Stimulated activated CD4-positive, alpha-beta T cell treated with anti-CD3 and anti-CD28 coated beads, Interleukin-15, amount 100 ng/mL, for 48 hours (primary cell): Measurements from ENCODE around the gene BCL11B.
A peak's percentile ranks its signal among the peaks of the same experiment; 100 is the strongest.
"Not testable (repeated sequence)": the region's sequence is repeated elsewhere in the genome, so short reads cannot be mapped to it uniquely, and the experiment has no call there.

Source experiments
- DNase-seq, 2 donors: peaks; one replicate each; pipeline ENCODE4 v3.0.0-alpha.2; 2020; ENCODE audit warnings: low read depth in 2 of 2

Gene BCL11B

DNA sequence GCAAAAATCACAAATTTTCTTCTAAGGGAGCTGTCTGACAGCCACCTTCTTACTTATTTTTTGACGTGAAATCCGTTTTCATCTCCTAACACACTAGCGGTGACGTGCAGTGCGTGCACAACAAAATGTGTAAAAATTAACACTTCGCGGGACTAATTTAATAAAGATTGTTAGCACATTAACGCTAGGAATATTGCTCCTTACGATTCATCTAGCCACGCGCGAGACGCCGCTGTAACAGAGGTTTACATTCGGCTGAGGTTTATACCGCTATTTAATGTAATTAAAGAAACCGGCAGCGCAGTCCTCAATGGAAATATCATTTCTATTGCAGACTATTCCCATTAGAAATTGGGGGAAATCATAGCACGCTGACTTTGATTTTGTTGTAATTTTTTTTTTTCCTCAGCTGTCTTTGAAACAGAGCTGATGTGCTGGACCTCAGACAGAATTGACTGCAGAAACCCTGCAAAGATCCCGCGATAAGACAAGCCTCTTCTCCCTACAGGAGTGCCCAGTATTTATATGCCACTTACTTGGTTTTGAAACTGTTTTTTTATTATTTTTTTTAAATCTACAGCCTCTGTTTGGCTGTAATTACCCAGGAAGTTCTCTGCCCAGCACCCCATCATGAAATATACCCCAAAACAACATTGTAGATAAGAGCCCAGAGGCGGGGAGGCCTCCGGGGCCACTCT is 31.2 kb downstream of the BCL11B start:
- DNase-seq = no peak

DNA sequence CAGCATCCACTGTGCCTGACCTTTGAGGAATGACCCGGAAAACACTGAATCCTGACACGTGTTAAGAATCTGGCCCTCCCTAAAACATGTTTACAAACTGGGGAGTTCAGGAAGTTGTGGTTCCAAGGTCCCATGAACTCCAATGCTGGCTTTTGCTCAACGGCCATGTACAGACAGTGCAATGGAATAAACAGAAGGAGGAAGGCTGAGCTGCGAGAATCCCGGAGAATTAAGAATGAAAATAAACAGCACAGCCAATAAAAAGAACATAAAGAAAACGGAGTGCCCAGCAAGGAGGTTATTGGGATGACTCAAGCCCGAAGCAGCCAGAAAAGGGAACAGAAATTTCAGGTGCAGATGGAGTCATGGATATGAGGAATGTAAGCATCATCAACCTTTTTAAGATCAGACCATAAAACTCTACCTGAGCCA is 32.3 kb downstream of the BCL11B start:
- no peak for DNase-seq

DNA sequence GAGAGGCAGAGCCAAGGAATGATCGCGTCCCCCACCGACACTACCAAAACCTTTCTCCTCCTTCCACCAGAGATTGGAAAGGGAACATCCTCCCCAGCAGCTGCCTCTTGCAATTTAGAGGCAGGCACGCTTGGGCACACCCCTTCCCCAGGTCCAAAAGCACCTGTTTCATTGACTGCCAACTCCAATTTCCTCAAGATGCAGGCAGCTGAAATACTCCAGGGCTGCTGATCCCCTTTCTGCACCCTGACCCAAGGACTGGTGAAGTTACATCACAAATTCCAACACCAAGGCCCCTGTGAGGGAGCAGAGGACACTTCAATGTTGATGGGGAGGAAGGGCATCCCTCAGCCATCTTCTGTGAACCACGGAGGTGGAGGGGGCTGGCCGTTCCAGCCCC is 33.8 kb downstream of the BCL11B start:
- no peak for DNase-seq

DNA sequence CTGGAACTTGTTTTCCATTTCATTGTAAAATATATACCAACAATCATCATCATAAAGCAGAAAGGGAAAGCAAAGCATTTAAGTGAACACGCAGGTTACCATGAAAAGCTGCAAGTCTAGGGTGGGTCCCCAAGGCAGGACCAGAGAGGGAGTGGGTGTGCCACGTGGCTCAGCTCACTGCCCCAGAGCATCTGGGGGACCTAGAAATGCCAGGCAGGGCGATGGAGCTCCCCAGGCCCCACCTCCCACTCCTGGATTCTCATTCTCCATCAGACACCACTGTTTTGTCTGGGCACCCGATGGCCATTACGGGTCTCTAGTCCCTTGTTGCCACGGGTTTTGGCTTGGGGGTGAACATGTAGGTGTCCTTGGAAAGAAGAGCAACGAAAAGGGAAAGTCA is 34.7 kb downstream of the BCL11B start:
- DNase-seq = no peak

DNA sequence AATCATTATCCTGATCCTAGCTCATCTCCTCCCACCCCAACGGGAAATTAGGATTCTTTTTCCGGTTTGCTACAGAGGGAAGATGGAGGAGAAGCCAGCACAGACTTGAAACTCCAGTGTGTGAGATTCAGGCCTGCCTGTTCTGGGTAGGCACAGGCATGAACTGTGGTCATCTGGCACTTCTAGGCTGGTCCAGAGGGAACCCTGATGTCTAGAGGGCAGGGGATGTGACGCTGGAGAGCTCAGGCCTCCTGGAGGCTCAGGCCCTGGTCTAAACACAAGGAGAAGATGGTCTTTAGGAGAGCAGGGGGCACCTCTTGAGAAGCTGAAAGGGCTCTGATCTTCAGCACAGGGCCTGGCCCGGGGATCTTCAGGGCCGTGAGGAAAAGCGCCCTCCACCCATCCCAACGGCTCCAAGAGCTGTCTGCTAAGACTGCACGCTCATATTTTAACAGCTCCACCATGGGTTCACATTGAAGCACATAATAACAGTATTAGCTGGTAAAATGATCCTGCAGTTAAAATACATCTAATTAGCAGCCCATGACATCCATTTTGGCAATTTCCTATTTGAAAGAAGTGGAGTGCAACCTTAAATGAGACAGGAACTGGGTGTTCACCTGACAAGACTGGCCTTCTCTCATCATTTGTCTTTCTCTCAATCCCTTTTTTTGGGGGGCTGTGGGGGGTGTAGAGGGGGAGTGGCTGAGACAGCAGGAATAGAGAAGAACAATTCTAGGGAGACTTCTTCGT is 35.4 kb downstream of the BCL11B start:
- no peak for DNase-seq

DNA sequence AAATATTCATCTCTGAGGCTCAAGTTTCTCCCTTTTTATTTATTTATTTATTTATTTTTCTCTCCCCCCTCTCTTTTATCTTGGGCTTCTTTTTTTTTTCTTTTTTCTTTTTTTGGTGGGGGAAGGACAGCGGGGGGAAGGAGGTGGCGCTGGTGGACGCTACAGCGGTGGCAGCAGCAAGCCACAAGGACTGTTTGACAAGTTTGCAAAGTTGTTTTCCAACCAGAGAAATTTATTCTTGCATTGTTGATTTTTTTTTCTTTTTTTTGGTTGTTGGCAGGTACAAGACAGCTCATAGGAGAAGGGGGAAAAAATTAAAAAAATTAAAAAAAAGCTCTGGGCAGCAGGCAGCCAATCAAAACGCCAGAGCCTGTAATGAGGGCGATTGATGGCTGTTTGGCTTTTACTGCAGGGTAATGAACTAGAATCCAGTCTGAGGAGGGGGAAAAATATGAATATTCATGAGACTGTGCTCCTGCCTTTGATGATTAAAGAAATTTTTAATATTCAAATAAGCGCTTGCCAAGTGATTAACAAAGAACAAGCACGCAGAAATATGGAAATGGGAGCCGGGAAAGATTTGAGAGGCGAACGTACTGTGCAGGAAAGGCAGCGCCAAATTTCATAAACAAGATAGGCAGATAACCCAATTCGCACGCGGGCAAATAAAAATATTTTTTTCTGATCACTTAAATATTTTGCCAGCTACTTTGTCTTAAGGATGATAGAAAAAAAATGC is 36.2 kb downstream of the BCL11B start:
- DNase-seq = no peak

DNA sequence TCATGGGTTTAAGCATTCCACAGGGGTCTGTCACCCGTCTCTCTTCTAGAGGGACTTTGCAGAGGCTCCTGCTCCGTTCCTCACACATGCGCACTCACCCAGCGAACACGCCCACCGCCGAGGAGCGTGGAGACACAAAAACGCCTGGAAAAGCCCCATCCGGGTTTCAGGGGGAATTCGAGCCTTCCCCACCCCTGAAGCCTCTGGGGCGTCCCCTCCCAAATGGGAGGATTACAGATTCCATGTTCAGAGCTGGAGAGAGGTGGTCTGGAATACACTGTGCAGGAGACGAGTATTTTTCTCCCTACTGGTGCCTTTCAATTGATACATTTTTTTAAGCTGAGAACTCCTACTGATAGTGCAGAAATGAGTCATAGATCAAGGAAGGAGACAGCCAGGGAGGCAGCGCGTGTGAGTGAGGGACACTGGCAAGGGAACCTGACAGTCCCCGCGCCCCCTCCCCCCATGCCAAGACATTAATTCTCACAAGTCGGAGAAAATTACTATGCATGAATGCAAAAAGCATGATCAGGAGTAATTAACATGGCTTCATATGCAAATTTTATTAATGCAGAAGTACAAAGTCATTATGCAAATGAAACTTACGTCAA is 36.9 kb downstream of the BCL11B start:
- peak; percentile 67 for DNase-seq

DNA sequence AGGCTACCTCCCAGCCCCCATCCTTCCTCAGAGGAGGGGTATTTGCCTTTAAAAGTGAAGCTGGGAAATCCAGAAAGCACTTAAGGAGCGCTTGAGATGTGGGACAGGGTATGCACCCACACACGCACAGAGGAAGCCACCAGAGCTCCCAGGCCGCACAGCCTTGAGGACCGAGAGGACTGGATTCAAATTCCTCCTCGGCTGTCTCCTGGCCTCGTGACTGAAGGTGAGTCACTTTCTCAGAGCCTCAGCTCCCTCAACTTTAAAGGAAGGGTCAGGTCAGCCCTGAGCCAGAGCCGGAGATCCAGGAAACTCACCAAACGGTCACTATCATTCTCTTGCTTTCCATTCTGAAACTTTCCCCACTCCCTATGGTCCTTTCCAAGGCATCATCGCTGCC is 37.6 kb downstream of the BCL11B start:
- no peak for DNase-seq

DNA sequence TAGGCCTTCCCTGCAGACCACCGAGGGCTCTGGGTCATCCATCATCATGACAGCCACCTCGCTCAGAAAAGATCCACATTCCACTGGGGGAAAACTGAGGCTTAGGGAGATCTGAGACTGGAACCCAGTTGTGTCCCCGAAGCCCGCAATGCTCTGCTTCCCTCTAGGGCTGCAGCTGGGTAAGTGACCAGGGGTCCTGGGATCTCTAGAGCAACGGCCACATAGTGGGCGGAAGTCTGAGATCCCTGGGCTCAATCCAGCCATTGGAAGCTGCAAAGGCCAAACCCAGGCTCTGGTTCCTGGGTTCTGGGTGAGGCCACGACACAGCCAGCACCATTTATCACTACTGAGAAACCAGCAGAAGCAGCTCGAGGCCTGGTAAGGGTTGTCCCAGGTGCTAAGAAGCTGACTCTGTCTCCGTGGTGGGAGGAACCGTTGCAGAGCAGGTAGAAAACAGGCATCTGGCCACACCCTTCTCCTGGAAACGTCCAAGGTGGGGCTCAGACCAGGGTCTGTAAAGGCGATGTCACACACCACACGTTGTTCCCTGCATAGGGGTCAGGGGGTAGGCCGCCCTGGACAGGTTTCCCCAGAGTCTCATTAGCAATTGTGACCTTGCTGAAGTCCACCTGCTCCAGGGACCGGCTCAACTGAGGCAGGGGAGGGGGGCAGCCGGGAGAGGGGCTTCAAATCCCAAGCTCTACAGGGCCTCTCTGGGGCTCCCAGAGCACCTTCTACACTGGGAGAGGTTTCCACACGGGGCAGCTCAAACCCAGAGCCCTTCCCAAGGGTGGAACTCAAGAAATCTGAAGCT is 38.6 kb downstream of the BCL11B start:
- DNase-seq = no peak

DNA sequence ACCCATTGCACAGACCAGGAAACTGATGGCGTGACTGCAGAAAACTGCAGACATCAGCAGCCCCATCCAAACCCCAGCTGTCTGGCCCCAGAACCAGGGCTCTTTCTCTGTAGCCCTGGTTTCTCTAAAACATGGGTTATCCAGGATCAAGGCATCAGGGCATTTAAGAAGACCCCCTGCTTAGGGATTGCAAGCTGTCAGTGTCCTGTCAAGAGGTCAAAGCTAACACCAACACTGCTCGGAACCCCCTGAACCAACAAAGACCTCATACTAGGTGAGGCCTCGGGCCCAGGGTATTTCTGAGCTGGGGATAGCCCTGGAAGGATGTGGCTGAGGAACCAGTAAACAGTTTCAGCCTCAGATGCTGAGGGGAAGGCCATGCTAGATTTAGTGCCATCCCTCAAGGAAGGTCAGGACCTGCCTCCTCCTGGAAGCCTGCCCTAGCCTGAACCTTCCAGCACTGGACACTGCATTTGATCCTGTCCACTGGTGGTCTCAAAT is 39.2 kb downstream of the BCL11B start:
- no peak for DNase-seq

DNA sequence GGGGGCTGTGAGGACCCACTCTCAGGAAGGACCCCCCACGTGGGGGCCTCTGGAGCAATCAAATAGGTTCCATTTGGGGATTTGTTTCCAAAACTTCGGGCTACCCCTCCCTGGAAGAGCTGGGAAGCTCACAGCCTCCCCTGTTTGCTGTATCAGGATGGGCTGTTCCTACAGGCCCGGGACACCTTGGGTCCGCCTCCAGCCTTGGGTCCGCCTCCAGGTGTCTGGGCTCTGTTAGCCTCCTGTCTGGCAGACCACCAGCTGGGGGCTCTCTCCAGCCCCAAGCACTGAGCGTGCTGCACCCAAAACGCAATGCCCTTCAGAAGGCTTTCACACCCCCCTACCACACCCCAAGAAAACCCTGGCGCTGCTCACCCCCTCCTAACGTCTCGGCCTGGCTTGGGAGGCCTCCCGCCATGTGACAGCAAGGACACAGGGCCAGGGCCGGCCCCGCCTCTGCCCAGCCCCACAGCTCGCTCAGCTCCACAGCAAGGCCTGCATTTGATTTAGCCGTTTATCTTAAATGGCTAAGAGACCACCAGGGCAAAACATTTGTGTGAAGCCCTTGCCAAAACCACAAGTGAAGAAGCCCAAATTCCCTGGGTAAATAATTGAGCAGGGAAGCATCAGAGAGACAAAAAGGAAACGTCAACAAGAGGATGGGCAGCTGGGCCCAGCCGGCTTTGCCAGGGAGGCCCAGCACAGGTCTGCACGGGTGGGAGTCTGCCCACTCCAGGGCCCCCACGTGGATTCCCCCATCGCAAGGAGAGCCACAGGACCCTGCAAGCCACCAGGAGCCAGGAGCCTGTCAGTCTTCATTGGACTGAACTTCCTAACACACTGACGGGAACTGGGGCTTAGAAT is 39.9 kb downstream of the BCL11B start:
- no peak for DNase-seq

DNA sequence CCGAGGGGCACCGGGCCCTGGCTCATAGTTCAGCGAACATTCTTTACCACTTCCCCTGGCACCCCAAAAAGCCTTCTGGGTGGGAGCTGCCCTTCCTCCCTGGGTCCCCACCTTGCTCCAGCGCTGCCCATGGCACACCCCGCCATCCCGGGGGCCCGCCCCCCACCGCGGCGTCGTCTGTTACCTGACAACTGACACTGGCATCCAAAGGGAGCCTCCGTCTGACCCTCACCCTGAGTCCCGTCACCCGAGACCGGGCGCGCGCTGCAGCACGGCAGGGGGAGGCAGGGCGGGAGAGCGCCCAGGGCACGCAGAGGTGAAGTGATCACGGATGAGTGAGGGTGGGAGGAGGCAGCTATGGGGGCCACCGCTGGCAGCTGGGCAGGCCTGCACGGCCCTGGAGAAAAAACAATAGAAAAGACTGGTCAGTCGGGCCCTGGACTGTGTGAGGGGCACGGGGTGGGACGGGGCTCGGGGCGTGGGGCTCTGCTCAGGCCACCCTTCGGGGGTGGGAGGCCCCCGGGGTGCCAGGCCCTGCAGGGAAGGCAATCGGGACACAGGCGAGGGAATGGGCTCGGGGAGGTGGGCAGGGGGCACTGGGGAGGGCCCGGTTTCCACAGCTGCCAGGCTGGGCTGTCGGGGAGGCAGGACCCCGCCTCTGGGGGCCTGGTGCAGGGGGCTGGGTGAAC is 40.7 kb downstream of the BCL11B start:
- no peak for DNase-seq

DNA sequence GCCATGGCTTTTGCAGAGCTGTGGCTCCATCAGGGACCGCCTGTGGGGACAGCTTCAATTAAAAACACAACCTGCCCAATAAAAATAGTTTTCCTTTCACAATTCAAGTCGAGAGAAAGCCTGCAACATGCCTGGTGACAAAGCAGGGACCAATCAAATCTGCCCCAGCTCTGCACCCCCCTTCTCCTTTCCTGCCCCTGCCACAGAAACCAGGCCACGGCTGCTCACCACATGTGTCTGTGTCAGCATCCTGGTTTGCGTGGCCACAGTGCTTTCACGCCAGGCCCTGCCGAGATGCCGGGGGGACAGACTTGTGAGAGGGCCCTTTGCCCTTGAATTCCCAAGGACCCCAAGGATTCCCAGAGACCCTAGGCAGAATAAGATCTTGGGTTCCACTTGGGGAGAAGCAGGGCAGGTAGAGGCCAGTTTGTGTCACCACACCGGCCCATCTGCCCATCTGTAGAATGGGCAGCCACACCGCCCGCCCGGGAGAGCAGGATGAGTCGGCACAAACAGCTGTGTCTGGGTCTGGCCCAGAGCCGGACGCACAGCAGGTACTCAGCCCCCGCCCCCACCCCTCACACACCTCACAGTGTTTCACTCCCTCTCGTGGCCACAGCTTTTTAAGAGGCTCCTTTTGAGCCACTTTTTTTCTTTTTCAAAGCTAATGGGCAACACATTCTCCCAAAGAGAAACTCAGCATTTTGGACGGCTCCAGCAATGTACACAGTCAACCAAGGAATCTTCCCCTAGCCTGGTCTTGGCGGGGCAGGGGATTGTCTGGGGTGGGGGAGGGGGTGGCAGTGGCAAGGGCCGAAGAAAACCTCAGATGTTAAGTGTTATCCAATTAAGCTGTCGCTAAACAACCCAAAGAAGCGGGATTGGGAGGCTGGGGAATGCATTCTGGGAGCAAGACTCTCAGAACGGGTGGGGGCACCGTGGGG is 41.5 kb downstream of the BCL11B start:
- peak; percentile 65 to 77 for DNase-seq

DNA sequence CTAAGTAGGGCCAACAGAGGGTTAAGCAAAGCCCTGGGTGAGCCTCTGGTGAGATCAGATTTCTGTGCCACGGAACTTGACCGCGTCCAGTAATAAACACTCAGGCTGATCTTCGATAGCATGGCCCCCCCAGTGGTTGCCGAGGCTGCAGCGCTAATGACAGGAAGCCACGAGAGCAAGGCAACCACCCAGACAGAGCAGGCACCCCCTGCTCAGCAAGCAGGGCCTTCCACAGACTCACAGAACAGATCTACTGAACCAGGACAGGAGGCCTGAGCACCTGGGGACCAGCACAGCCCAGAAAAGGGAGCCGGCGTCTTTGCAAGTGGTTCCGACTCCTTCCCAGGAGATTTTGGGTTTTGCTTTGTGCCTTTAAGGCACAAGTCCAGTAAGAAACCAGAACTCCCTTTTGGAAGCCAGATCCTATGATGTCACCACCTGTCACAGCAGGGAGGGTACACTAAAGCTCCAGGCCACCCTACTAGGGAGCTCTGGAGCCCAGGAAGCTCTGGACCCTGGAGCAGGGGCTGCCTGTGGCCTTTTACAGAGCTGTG is 42.3 kb downstream of the BCL11B start:
- no peak for DNase-seq

DNA sequence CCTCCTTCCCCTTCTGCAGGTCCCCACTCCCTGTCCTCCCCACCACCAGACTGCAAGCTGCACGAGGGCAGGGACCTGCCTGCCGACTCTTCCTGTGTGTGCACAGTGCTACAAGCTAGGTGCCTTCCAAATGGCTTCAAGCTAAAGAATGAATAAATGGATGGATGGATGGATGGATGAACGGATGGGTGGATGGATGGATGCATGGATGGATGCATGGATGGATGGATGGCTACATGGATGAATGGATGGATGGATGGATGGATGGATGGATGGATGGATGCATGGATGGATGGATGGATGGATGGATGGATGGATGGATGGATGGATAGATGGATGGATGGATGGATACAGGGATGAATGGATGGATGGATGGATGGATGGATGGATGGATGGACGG is 43.2 kb downstream of the BCL11B start:
- not testable (repeated sequence) for DNase-seq

DNA sequence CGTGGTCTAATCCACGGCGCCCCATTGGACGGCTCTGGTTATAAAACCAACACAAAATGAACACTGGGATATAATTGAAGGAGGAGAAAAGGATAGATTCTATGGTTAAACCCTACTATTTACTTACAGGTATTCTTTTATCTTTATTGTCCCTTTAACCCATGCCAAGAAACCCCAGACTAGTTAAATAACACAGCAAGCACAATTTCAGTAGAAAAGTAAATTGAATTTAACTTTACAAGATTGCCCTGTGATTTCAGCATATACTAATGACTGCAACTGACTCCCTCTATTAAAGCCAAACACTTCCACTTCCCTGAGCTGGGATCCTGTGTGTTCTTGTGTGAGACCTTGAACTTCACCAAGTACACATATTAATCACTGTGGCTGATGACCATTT is 45.3 kb downstream of the BCL11B start:
- DNase-seq = no peak

DNA sequence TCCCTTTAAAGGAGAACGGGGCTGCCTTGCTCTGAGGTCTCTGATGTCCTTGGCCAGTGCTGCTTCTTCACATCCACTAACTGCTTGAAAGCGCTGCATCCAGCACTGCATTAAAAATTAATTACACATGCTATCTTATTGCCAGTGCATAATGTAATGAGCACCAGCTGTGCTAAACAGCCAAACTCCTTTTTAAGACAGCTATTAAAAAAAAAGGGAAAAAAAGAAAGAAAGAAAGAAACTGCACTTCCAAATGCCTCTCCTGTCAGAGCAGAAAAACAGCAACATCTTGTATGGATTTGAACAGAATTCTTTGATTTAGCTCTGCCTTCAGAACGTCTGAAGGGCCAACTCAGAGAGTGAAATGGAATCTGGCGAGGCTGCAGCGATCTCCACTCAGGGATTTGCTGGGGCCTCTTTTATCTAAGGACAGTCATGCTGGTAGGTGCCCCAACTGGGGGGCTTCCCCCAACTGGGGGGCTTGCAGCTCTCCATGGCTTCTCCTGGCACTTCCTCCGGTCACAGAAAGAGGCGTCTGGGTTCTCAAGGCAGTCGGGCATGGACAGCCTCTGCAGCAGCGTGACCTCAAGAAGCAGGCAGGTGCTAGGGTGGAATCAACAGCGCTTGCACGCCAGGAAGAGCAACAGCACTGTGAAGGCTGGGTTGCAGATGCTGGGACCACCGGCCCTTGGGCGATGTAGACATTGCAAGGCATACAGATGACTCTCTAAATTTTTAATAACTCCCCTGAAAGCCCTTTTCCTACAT is 46.4 kb downstream of the BCL11B start:
- no peak for DNase-seq
